Cardiac muscle cell (in vitro differentiated cells and primary cell): ENCODE results near the gene LUZP2. TPM values are rescaled to one million over a fixed set of nuclear protein-coding genes. Genes with fewer than 3 reads are reported as not detected.

ENCODE experiments used
- DNase-seq, 2 donors: peaks; one replicate each; pipeline versions ENCODE4 v3.0.0 to v3.0.0-alpha.2; 2010 to 2017; ENCODE audit warnings: low read depth in 1 of 2, low spot score in 1 of 2
- H3K27ac ChIP-seq: fragments of 200-600 bp; sonication (generic); 2 replicates; pipeline ENCODE4 v1.5.1; 2016
- H3K27me3 ChIP-seq: fragments of 200-600 bp; sonication (generic); 2 replicates; pipeline ENCODE4 v1.6.0; 2016; ENCODE audit warnings: control low read depth
- H3K36me3 ChIP-seq: fragments of 200-600 bp; sonication (generic); 2 replicates; pipeline ENCODE4 v1.5.1; 2016; ENCODE audit warnings: control low read depth
- H3K4me1 ChIP-seq: fragments of 200-600 bp; sonication (generic); 2 replicates; pipeline ENCODE4 v1.8.1; 2017; ENCODE audit warnings: low read depth, mild to moderate bottlenecking, mixed run types
- H3K4me3 ChIP-seq: fragments of 200-600 bp; sonication (generic); 2 replicates; pipeline ENCODE4 v1.5.1; 2016; ENCODE audit warnings: mild to moderate bottlenecking
- H3K9me3 ChIP-seq: fragments of 200-600 bp; sonication (generic); 2 replicates; pipeline ENCODE4 v1.5.1; 2017; ENCODE audit warnings: low read depth, mild to moderate bottlenecking, control low read depth
- polyA plus RNA-seq: library from polyadenylated mRNA; unstranded; fragments of >200 nt; fragmentation: Nextera tagmentation; extraction: Ambion mirVana; gene quantifications from 2 replicates; pipeline ENCODE4 v1.2.1, GENCODE V29; 2016
- total RNA-seq: library from RNA; depleted of rRNA; stranded (reverse); fragments of >200 nt; gene quantifications from 2 replicates; pipeline ENCODE4 v1.2.3, GENCODE V29; 2016
- TF ChIP-seq, protein P1 (sequence below): IDR thresholded peaks from 2 replicates; pipeline ENCODE4 v1.5.1; 2012; ENCODE audit warnings: low read depth, mild to moderate bottlenecking, low read length

LUZP2 gene
- total and polyA plus RNA-seq, 2 experiments from 2014 or later, result not detected

DNA sequence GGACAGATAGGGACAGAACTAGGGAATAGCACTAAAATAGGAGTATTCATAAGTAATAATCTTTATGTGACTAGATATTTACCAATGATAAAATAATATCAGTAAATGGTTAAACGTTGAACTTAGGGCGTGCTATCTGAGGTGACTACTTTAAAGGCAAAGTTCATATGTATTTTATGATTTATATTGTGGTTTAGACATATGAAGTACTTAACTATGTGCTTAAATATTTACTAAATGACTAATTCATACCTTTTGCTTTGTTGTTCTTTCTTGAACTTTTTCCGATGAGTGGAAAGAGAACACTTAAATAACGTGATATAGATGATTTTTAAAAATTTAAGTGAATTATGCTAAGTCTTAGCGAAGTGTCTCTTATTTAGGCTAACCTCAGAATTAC lies 14.7 kb downstream of the LUZP2 start:
- Histone ChIP-seq H3K4me1 (no peaks in the 10 kb centered on the region), H3K27me3 (no peaks in the 10 kb centered on the region), H3K36me3 (no peaks in the 10 kb centered on the region), H3K27ac (no peak overlapping the region), H3K9me3 (no peaks in the 10 kb centered on the region), H3K4me3 (no peak overlapping the region)
- TF ChIP-seq, protein P1, sequence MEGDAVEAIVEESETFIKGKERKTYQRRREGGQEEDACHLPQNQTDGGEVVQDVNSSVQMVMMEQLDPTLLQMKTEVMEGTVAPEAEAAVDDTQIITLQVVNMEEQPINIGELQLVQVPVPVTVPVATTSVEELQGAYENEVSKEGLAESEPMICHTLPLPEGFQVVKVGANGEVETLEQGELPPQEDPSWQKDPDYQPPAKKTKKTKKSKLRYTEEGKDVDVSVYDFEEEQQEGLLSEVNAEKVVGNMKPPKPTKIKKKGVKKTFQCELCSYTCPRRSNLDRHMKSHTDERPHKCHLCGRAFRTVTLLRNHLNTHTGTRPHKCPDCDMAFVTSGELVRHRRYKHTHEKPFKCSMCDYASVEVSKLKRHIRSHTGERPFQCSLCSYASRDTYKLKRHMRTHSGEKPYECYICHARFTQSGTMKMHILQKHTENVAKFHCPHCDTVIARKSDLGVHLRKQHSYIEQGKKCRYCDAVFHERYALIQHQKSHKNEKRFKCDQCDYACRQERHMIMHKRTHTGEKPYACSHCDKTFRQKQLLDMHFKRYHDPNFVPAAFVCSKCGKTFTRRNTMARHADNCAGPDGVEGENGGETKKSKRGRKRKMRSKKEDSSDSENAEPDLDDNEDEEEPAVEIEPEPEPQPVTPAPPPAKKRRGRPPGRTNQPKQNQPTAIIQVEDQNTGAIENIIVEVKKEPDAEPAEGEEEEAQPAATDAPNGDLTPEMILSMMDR, result no peak
- DNase-seq, result no peak

DNA sequence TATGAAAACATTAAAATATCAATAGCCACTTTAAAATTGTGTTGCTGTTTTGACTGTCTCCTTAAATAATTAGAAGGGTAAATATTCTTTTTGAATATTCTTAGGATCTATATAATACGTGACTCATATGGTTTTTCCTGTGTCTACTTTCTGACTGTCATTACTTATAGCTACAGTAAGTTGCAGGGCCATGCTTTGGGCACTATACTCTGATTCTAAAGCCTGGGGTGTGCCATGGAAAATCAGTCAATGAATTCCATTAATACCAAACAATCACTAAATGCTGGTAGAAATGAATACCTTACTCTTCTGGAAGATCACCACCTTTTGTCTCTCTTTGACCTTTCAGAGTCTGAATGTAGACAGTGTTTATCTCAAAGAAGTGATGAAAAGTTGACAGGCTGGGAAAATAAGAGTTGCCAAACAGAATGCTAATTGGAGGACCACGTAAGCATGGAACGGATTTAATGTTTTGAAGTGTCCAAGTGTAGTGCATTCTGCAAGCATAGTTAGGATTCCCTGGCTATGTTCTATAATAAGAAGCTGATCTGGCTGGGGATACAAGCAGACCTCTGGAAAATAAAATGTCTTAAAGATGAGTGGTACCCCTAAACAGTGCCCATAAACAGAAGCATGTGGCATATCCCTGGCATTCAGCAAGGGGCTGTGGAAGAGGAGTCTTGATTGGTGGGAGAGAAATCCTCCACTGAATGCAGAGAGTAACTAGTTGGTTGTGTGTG lies 16.8 kb downstream of the LUZP2 start:
- Histone ChIP-seq H3K9me3 (no peaks in the 10 kb centered on the region), H3K4me3 (no peak overlapping the region), H3K27ac (no peak overlapping the region), H3K4me1 (no peaks in the 10 kb centered on the region), H3K36me3 (no peaks in the 10 kb centered on the region), H3K27me3 (no peaks in the 10 kb centered on the region)
- DNase-seq, result peak in 1 of 2 donors; percentile 11
- TF ChIP-seq, protein P1, result no peak

DNA sequence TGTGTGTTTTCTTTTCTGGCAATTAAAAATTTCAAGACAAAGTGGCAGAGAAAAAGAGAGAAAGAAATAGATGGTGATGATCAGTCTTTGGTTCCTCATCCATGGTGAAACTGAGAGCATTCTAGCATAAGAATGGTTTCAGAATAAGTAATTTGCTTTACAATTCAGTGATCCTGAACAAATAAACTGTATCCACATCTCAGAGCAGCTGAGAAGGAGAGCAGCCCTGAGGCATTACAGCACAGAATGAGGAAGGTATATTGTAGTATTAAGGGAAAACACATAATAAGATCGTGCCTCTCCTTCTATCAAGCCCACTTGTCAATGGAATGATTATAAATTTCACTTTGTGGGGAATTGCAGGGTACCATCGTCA lies 17.4 kb downstream of the LUZP2 start:
- Histone ChIP-seq H3K27ac (no peak overlapping the region), H3K4me3 (no peak overlapping the region), H3K4me1 (no peaks in the 10 kb centered on the region), H3K27me3 (no peaks in the 10 kb centered on the region), H3K36me3 (no peaks in the 10 kb centered on the region), H3K9me3 (no peaks in the 10 kb centered on the region)
- no peak for DNase-seq
- TF ChIP-seq, protein P1, result no peak

DNA sequence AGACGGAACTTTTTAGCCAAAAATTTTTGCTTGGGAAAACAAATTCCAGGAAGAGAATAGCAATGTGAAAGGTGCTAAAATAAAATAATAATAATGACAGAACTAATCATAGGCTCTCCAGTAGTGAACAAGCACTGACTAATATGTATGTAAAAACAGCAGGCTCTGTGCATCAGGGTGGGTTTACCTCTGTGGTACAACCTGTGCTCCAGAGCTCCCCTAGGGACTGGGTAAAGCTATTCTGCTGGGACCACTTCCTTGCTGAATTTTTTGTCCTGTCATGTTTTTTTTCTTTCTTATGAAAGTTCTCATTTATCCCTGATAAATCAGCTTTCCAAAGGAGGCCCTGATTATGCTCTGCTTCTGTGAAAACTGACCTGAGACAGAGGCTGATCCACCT lies 18.8 kb downstream of the LUZP2 start:
- H3K4me1 ChIP-seq, result no peaks in the 10 kb centered on the region
- DNase-seq, result no peak
- no peaks in the 10 kb centered on the region for H3K9me3 ChIP-seq
- H3K36me3 ChIP-seq, result no peaks in the 10 kb centered on the region
- no peak overlapping the region for H3K27ac ChIP-seq
- no peak overlapping the region for H3K4me3 ChIP-seq
- TF ChIP-seq, protein P1, result no peak
- no peaks in the 10 kb centered on the region for H3K27me3 ChIP-seq

DNA sequence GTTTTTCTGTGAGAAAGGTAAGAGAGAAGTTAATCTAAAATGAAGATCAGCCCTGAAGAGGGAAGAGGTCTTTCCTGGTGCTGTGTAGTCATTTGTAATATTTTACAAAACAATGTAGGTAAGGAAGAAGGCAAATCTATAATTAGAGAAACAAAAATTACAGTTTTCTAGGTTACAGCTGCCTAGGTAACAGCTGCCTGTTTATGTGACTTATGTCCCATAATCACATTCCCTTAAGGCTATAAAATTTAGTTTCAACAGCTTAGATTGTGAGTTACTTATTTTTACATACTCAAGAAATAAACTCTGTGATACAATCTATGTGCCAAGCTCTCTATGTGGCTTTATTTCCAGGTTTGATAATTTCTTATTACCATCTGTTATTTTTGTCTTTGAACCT lies 19.8 kb downstream of the LUZP2 start:
- TF ChIP-seq, protein P1, result no peak
- H3K27me3 ChIP-seq, result no peaks in the 10 kb centered on the region

DNA sequence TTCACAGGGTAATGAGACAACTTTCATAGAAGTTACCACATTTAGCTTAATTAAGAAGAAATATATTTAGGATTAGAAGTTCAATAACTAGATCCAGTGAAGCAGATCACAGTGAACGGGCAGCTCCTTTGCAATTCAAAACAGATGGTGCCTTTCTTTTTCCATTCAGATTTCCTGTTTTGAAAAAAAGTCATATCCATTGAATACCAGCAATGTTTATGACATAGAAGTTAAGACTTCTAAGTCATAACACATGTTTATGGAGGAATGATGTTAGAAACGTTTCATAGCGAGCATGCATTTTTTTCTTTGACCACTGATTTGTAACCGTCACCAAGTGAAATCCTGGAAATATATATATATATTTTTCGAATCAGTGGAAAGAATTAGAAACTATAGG lies 24.7 kb downstream of the LUZP2 start:
- H3K27ac ChIP-seq, result no peak overlapping the region
- H3K36me3 ChIP-seq, result no peaks in the 10 kb centered on the region
- H3K4me3 ChIP-seq, result no peak overlapping the region
- no peak for DNase-seq
- H3K4me1 ChIP-seq, result no peaks in the 10 kb centered on the region
- TF ChIP-seq, protein P1, result no peak
- H3K9me3 ChIP-seq, result no peaks in the 10 kb centered on the region
- H3K27me3 ChIP-seq, result no peaks in the 10 kb centered on the region

More for the DNA sequence above, 19.8 kb downstream of the LUZP2 start:
- no peak for DNase-seq
- H3K9me3 ChIP-seq, result no peaks in the 10 kb centered on the region
- no peak overlapping the region for H3K27ac ChIP-seq
- no peaks in the 10 kb centered on the region for H3K4me1 ChIP-seq
- H3K36me3 ChIP-seq, result no peaks in the 10 kb centered on the region
- H3K4me3 ChIP-seq, result no peak overlapping the region
